ENCODE results near the gene ACTG1. TPM values are rescaled to one million over a fixed set of nuclear protein-coding genes. Genes with fewer than 3 reads are reported as not detected.

ACTG1 gene
- total RNA-seq, 1 experiment from 2014 or later = 4,160 TPM

DNA sequence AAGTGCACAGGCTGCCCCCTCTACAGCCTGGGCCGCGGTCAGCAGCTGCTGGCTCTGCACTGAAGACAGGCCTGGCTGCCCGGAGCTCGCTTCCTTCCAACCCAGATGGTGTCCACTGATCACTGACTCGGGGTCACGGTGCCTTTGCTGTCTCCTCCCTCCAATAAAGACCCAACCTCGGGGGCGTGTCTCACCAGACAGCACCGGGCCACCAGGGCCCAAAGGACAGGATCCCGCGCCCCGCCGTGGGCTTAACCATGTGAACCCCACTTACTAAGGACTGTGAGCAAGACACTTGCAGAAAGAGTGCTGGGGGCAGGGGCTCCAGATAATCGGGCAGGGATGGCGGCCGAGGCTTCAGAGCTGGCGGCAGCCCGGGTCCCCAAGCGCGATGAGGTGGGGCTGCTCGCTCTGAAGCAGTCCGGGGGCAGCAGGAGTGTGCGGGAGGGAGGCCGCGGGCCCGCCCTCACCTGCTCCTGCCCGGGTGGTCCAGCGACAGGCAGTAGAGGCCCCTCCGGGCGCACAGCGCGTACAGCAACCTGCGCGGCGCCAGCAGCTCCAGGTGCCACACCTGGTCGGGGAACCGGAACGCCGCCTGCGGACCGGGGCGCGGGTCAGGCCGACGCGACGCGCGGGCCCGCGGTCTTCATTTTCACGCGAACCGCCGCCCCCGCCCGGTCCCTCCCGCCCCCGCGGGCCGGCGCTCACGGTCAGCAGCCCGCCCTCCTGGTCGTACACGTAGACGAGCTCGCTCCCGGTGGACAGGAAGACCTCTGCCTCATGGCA, 39.1 kb upstream of the ACTG1 start:
- Histone ChIP-seq H3K56ac (ENCODE audit: insufficient read length, low read depth, low read length) (no peak overlapping the region), H3K4me1 (ENCODE audit: insufficient read depth, low read length) (peaks cover 3% of the 10 kb centered on the region; the same call in 1 of the 2 replicates), H3K4me2 (ENCODE audit: insufficient read depth, insufficient read length, low read length) (peak overlapping the region; percentile 39), H4K5ac (ENCODE audit: insufficient read length, low read depth, low read length) (no peak overlapping the region), H4K8ac (replicated peaks; ENCODE audit: insufficient read length, low read depth, low read length) (no peak overlapping the region), H3K27me3 (ENCODE audit: insufficient read depth, low read length) (no peaks in the 10 kb centered on the region), H2BK12ac (ENCODE audit: insufficient read length, low read depth, low read length) (no peak overlapping the region), H2AK5ac (ENCODE audit: insufficient read length, low read length) (no peak overlapping the region), H3K79me2 (ENCODE audit: insufficient read depth, low read length) (peaks cover 2% of the 10 kb centered on the region; the same call in 1 of the 2 replicates), H3K23ac (ENCODE audit: insufficient read length, low read depth, low read length) (no peak overlapping the region), H3K9me3 (ENCODE audit: control insufficient read depth, low read depth, low read length) (no peaks in the 10 kb centered on the region), H4K20me1 (ENCODE audit: control insufficient read depth, insufficient read depth, insufficient read length) (no peaks in the 10 kb centered on the region), H3K23me2 (ENCODE audit: insufficient read length, low read depth, low read length, poor library complexity, severe bottlenecking) (peaks cover 10% of the 10 kb centered on the region), H2BK120ac (ENCODE audit: low read depth, low read length, poor library complexity, severe bottlenecking) (no peak overlapping the region), H3K14ac (ENCODE audit: insufficient read depth, low read length) (peak overlapping the region; percentile 18), H3K9ac (ENCODE audit: extremely low read depth, insufficient read length, low read length) (peak overlapping the region; percentile 18), H3K79me1 (ENCODE audit: insufficient read depth, low read depth, low read length, poor library complexity, severe bottlenecking) (peaks cover 5% of the 10 kb centered on the region), H2BK20ac (ENCODE audit: low read depth, low read length, poor library complexity, severe bottlenecking) (no peak overlapping the region), H3T11ph (ENCODE audit: low read length) (no peak overlapping the region), H2BK5ac (ENCODE audit: insufficient read length, low read length) (no peak overlapping the region), H3K27ac (ENCODE audit: insufficient read length, low read depth, low read length) (no peak overlapping the region), H3K18ac (ENCODE audit: insufficient read length, low read depth, low read length) (no peak overlapping the region), H3K4ac (ENCODE audit: low read depth, low read length) (no peak overlapping the region), H2BK15ac (ENCODE audit: low read depth, low read length) (no peak overlapping the region), H4K91ac (ENCODE audit: insufficient read length, low read depth, low read length) (no peak overlapping the region), H2AFZ (ENCODE audit: low read length) (no peak overlapping the region)
- peaks cover 16% of the 10 kb centered on the region in 2 experiments for H3K4me1 Mint-ChIP-seq
- H3K27ac Mint-ChIP-seq = peak overlapping the region in 1 of 3 experiments; percentile 86; a peak in 2 of 7 replicates
- no peaks in the 10 kb centered on the region; a peak in 1 of 5 replicates for H3K9me3 Mint-ChIP-seq
- no peaks in the 10 kb centered on the region for H3K27me3 Mint-ChIP-seq (ENCODE audit: low read depth)
- H3K36me3 Mint-ChIP-seq (ENCODE audit: insufficient read depth in 1 of 3, low read depth in 3 of 3) = peaks cover 13 to 48% (median 39%) of the 10 kb centered on the region in 3 experiments; a peak in 6 of 7 replicates
- WGBS (ENCODE audit: extremely low coverage, insufficient read length, low lambda C conversion rate) = no CpG with 5 or more reads among the region's 69 CpGs
- peak overlapping the region; percentile 84 to 90 for H3K4me3 Mint-ChIP-seq
- no peak for DNase-seq
- TF ChIP-seq, protein P1, sequence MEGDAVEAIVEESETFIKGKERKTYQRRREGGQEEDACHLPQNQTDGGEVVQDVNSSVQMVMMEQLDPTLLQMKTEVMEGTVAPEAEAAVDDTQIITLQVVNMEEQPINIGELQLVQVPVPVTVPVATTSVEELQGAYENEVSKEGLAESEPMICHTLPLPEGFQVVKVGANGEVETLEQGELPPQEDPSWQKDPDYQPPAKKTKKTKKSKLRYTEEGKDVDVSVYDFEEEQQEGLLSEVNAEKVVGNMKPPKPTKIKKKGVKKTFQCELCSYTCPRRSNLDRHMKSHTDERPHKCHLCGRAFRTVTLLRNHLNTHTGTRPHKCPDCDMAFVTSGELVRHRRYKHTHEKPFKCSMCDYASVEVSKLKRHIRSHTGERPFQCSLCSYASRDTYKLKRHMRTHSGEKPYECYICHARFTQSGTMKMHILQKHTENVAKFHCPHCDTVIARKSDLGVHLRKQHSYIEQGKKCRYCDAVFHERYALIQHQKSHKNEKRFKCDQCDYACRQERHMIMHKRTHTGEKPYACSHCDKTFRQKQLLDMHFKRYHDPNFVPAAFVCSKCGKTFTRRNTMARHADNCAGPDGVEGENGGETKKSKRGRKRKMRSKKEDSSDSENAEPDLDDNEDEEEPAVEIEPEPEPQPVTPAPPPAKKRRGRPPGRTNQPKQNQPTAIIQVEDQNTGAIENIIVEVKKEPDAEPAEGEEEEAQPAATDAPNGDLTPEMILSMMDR (conservative IDR thresholded peaks at IDR 0.05) = no peak

Data from H9 (cell line).